ENCODE data around the gene ARHGEF17. TPM values are rescaled to one million over a fixed set of nuclear protein-coding genes. Genes with fewer than 3 reads are reported as not detected.

Gene ARHGEF17
- 36.1 and 47.6 TPM in 2 replicates for total RNA-seq

GRCh38 chr11:73308003-73308960 lies at the start of gene ARHGEF17:
Gene ARHGEF17, plus strand, starts transcription at chr11:73308276. Its CDS starts 363 bp downstream, at chr11:73308639.

GRCh38 chr11:73271936-73272679 lies 36.0 kb upstream of the ARHGEF17 start, which contains the start of gene P2RY6:
Gene P2RY6, plus strand, starts transcription at chr11:73272338. Its CDS starts 24,181 bp downstream, at chr11:73296519.

GRCh38 chr11:73376160-73376802 lies 68.2 kb downstream of the ARHGEF17 start, which contains the start of gene RELT:
Gene RELT, plus strand, starts transcription at chr11:73376399. Its CDS starts 12,738 bp downstream, at chr11:73389137.

Other genes starting within 250 kb of the ARHGEF17 start
- 8.8 and 9.4 TPM in 2 replicates for gene FCHSD2, start 166.0 kb upstream of the ARHGEF17 start, total RNA-seq
- gene P2RY2, start 90.0 kb upstream of the ARHGEF17 start, total RNA-seq, result 9.0 and 16.3 TPM in 2 replicates
- gene P2RY6, start 35.9 kb upstream of the ARHGEF17 start, total RNA-seq, result 1.8 and 8.2 TPM in 2 replicates
- 2.4 and 3.8 TPM in 2 replicates for gene RELT, start 68.1 kb downstream of the ARHGEF17 start, total RNA-seq

All from placental epithelial cell (primary cell).